Measurements from ENCODE around the gene NPL. TPM values are rescaled to one million over a fixed set of nuclear protein-coding genes. Genes with fewer than 3 reads are reported as not detected.

The NPL gene
- polyA plus RNA-seq, 1 donor from 2014 or later, result 1.2 TPM

- H2AFZ ChIP-seq (ENCODE audit: low read depth, low read length), result no peak overlapping the region
- H3K27me3 ChIP-seq (ENCODE audit: insufficient read depth, low read depth, low read length), result no peaks in the 10 kb centered on the region
- no peaks in the 10 kb centered on the region for H4K20me1 ChIP-seq (ENCODE audit: insufficient read depth)
- H3K79me2 ChIP-seq (replicated peaks; ENCODE audit: insufficient read depth, low read length), result no peaks in the 10 kb centered on the region
- no peak overlapping the region for H3K4me3 ChIP-seq (ENCODE audit: low read length)
- H3K27ac ChIP-seq (ENCODE audit: low read length), result no peak overlapping the region
- no peaks in the 10 kb centered on the region for H3K36me3 ChIP-seq (ENCODE audit: insufficient read depth, low read length)
- no peaks in the 10 kb centered on the region for H3K9me3 ChIP-seq (ENCODE audit: low read length)
- no peak for TF ChIP-seq REST (IDR thresholded peaks at IDR 0.05; ENCODE audit: borderline replicate concordance)
- TF ChIP-seq MXI1 (conservative IDR thresholded peaks at IDR 0.05; ENCODE audit: poor library complexity, severe bottlenecking), result no peak
- peak; percentile 14 for TF ChIP-seq EP300 (conservative IDR thresholded peaks at IDR 0.05; ENCODE audit: poor library complexity, severe bottlenecking)
- no peaks in the 10 kb centered on the region for H3K9me2 ChIP-seq (ENCODE audit: insufficient read depth, low read length)
- no peak overlapping the region for H3K9ac ChIP-seq (ENCODE audit: low read length)
- H3F3A ChIP-seq (ENCODE audit: insufficient read depth, low read length, poor library complexity, severe bottlenecking), result no peaks in the 10 kb centered on the region
- no peak overlapping the region for H3K4me2 ChIP-seq (ENCODE audit: low read length)
These were observed 10.7 kb upstream of the NPL start for GRCh38 chr1:182778862-182779261.

- H3K36me3 ChIP-seq (ENCODE audit: insufficient read depth, low read length), result no peaks in the 10 kb centered on the region
- no peak overlapping the region for H3K4me2 ChIP-seq (ENCODE audit: low read length)
- H2AFZ ChIP-seq (ENCODE audit: low read depth, low read length), result no peak overlapping the region
- H3K9me3 ChIP-seq (ENCODE audit: low read length), result no peaks in the 10 kb centered on the region
- H3K9ac ChIP-seq (ENCODE audit: low read length), result no peak overlapping the region
- no peak overlapping the region for H3K27ac ChIP-seq (ENCODE audit: low read length)
- H4K20me1 ChIP-seq (ENCODE audit: insufficient read depth), result no peaks in the 10 kb centered on the region
- H3K9me2 ChIP-seq (ENCODE audit: insufficient read depth, low read length), result no peaks in the 10 kb centered on the region
- H3K79me2 ChIP-seq (replicated peaks; ENCODE audit: insufficient read depth, low read length), result no peaks in the 10 kb centered on the region
- H3K27me3 ChIP-seq (ENCODE audit: insufficient read depth, low read depth, low read length), result no peaks in the 10 kb centered on the region
- H3F3A ChIP-seq (ENCODE audit: insufficient read depth, low read length, poor library complexity, severe bottlenecking), result no peaks in the 10 kb centered on the region
- no peak for TF ChIP-seq MXI1 (conservative IDR thresholded peaks at IDR 0.05; ENCODE audit: poor library complexity, severe bottlenecking)
- TF ChIP-seq SMC3 (conservative IDR thresholded peaks at IDR 0.05; ENCODE audit: poor library complexity), result no peak
- no peak for TF ChIP-seq POLR2AphosphoS5 (IDR thresholded peaks at IDR 0.05)
- no peak for TF ChIP-seq EZH2 (IDR thresholded peaks at IDR 0.05; ENCODE audit: borderline replicate concordance, insufficient read depth, low read length, poor library complexity, severe bottlenecking)
- no peak for TF ChIP-seq EP300 (conservative IDR thresholded peaks at IDR 0.05; ENCODE audit: poor library complexity, severe bottlenecking)
- no peak for TF ChIP-seq RAD21 (conservative IDR thresholded peaks at IDR 0.05)
- no peak for TF ChIP-seq REST (IDR thresholded peaks at IDR 0.05; ENCODE audit: borderline replicate concordance)
- TF ChIP-seq TAF1 (IDR thresholded peaks at IDR 0.05; ENCODE audit: low read depth), result no peak
- no peak for TF ChIP-seq CTCF (IDR thresholded peaks at IDR 0.05; ENCODE audit: poor library complexity, severe bottlenecking)
- H3K4me3 ChIP-seq (ENCODE audit: low read length), result no peak overlapping the region
These were observed 10.0 kb upstream of the NPL start for GRCh38 chr1:182779530-182779929.
